SK-N-SH (cell line): ENCODE results near the gene SNX17.

Source experiments
- CHD2 ChIP-seq: fragments of 150-350 bp; IDR thresholded peaks from 2 replicates; pipeline ENCODE4 v1.6.1; 2018; ENCODE audit warnings: low read length; ENCODE audit not compliant: partially characterized antibody
- CTCF ChIP-seq: fragments of 200-600 bp; sonication (generic); IDR thresholded peaks from 2 replicates; pipeline ENCODE4 v1.6.1; 2017; ENCODE audit warnings: antibody characterized with exemption, mild to moderate bottlenecking, moderate library complexity
- GATA2 ChIP-seq: sonication (generic); formaldehyde crosslinking; IDR thresholded peaks from 2 replicates; pipeline ENCODE4 v1.5.0; 2020; ENCODE audit warnings: mild to moderate bottlenecking, missing genetic modification reagents
- JUND ChIP-seq: IDR thresholded peaks from 2 replicates; pipeline ENCODE4 v1.4.0; 2012
- RAD21 ChIP-seq: IDR thresholded peaks from 2 replicates; pipeline ENCODE4 v1.6.1; 2012; ENCODE audit warnings: mild to moderate bottlenecking, low read length
- RXRA ChIP-seq: IDR thresholded peaks from 2 replicates; pipeline ENCODE4 v1.4.0; 2012; ENCODE audit warnings: low read depth, mild to moderate bottlenecking, borderline replicate concordance
- YY1 ChIP-seq: IDR thresholded peaks from 2 replicates; pipeline ENCODE4 v1.4.0; 2012; ENCODE audit warnings: low read depth, mild to moderate bottlenecking

- TF ChIP-seq JUND: no peak
- peak; percentile 84 for TF ChIP-seq CTCF
- TF ChIP-seq GATA2: no peak
- TF ChIP-seq CHD2: peak; percentile 97
- TF ChIP-seq YY1: peak; percentile 94
- TF ChIP-seq RXRA: no peak
- TF ChIP-seq RAD21: peak; percentile 55
Measured at GRCh38 chr2:27370026-27370815, at the start of gene SNX17, which contains the start of gene EIF2B4.
